Stomach (tissue), 4 donors: ENCODE results near the gene IFNA8.

Experiments used
- CTCF ChIP-seq, 7 experiments: fragments of 450-650 bp in 4 of 7; fragments of 200-600 bp in 3 of 7; sonication (generic) in 3 of 7; IDR thresholded peaks; one replicate each; pipeline ENCODE4 v1.5.1; 2016 to 2019; ENCODE audit warnings: antibody characterized with exemption in 7 of 7, control low read depth in 2 of 7, mild to moderate bottlenecking in 1 of 7
- EP300 ChIP-seq: sonication (generic); formaldehyde crosslinking; IDR thresholded peaks from one replicate; pipeline ENCODE4 v1.6.1; 2017; ENCODE audit warnings: antibody characterized with exemption
- POLR2A ChIP-seq, 4 donors: fragments of 450-650 bp; IDR thresholded peaks; one replicate each; pipeline ENCODE4 v1.6.1; 2016; ENCODE audit warnings: antibody characterized with exemption in 4 of 4, control low read depth in 2 of 4, mild to moderate bottlenecking in 1 of 4, moderate library complexity in 1 of 4
- POLR2AphosphoS5 ChIP-seq, 3 donors: sonication (generic); formaldehyde crosslinking; IDR thresholded peaks; one replicate each; pipeline ENCODE4 v1.6.1; 2016; ENCODE audit warnings: antibody characterized with exemption in 3 of 3

DNA sequence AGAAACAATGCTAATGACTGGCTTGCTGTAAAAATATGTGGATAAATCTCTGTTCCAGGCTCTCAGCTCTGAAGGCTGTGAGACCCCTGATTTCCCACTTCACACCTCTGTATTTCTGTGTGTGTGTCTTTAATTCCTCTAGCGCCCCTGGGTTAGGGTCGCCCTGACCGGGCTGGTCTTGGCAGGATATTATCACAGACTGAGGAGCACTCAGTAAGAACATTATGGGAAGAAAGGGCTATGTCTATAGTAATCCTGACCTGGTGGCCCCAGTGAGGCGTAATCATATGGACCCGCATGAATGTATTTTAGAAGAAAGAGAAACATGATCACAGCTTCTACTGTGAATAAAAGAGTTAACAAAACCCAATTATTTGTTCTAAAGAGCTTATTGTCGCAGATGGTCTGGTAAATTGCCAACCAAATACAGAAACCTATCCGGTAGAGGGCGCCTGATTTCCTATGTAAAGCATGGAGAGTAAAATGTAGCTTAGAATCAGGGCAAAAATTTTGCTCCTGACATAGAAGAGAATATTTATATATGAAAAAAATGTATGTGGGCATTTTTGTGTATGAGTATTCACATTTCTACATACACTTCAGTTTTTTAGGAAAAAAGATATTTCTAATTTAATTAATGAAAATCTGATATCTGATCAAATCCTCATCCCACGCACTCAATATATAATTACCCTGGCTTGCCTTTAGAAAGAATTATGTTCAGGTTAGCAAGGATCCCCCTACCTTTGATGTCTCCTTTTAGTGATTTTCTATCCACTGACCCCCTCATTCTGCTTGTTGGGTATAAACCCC lies 25.5 kb downstream of the IFNA8 start:
- no peak for TF ChIP-seq POLR2AphosphoS5 (IDR thresholded peaks at IDR 0.05)
- no peak for TF ChIP-seq POLR2A (IDR thresholded peaks at IDR 0.05)
- TF ChIP-seq CTCF (IDR thresholded peaks at IDR 0.05) = peak in 3 of 7 experiments; percentile 17 to 59 (median 29)
- no peak for TF ChIP-seq EP300
